HepG2 (cell line): ENCODE data around the gene GCDH. TPM values are rescaled to one million over a fixed set of nuclear protein-coding genes. Genes with fewer than 3 reads are reported as not detected.

Source experiments
- AHDC1 ChIP-seq: sonication (generic); formaldehyde crosslinking; IDR thresholded peaks from 2 replicates; pipeline ENCODE4 v1.5.1; 2020; ENCODE audit warnings: mild to moderate bottlenecking, missing genetic modification reagents, borderline replicate concordance
- ATF7 ChIP-seq, 2 experiments: fragments of 450-650 bp in 1 of 2; sonication (generic) in 1 of 2; formaldehyde crosslinking in 1 of 2; IDR thresholded peaks; 2 replicates each; pipeline versions ENCODE4 v1.4.0 to v1.6.1; 2016 to 2020; ENCODE audit warnings: antibody characterized with exemption in 1 of 2, mild to moderate bottlenecking in 1 of 2, missing genetic modification reagents in 1 of 2
- CSRNP2 ChIP-seq: sonication (generic); formaldehyde crosslinking; conservative IDR thresholded peaks from 2 replicates; pipeline ENCODE4 v1.8.0; 2022; ENCODE audit warnings: low read depth, missing genetic modification reagents
- ESRRA ChIP-seq: sonication (generic); formaldehyde crosslinking; IDR thresholded peaks from 2 replicates; pipeline ENCODE4 v1.5.1; 2020; ENCODE audit warnings: mild to moderate bottlenecking, low read depth, missing genetic modification reagents
- PAXIP1 ChIP-seq: sonication (generic); formaldehyde crosslinking; conservative IDR thresholded peaks from 2 replicates; pipeline ENCODE4 v1.4.0; 2020; ENCODE audit warnings: mild to moderate bottlenecking, missing genetic modification reagents, moderate library complexity
- POLR2AphosphoS2 ChIP-seq: IDR thresholded peaks from 2 replicates; pipeline ENCODE4 v1.6.1; 2011; ENCODE audit warnings: low read depth, low read length, improper control_type of control experiment
- ZBTB20 ChIP-seq: sonication (generic); formaldehyde crosslinking; IDR thresholded peaks from 2 replicates; pipeline ENCODE4 v1.8.1; 2023; ENCODE audit warnings: missing genetic modification reagents, low read depth, mild to moderate bottlenecking, borderline replicate concordance
- ZNF414 ChIP-seq: sonication (generic); formaldehyde crosslinking; IDR thresholded peaks from 2 replicates; pipeline ENCODE4 v1.5.0; 2020; ENCODE audit warnings: missing genetic modification reagents
- ZNF546 ChIP-seq: sonication (generic); formaldehyde crosslinking; conservative IDR thresholded peaks from 2 replicates; pipeline ENCODE4 v1.8.1; 2023; ENCODE audit warnings: mild to moderate bottlenecking, missing genetic modification reagents
- ZNF547 ChIP-seq: sonication (generic); formaldehyde crosslinking; IDR thresholded peaks from 2 replicates; pipeline ENCODE4 v1.5.1; 2020; ENCODE audit warnings: mild to moderate bottlenecking, missing genetic modification reagents
- ZNF766 ChIP-seq: sonication (generic); formaldehyde crosslinking; IDR thresholded peaks from 2 replicates; pipeline ENCODE4 v1.5.0; 2020; ENCODE audit warnings: missing genetic modification reagents, borderline replicate concordance
- ZUFSP ChIP-seq: sonication (generic); formaldehyde crosslinking; IDR thresholded peaks from 2 replicates; pipeline ENCODE4 v1.9.0; 2021; ENCODE audit warnings: missing genetic modification reagents, mild to moderate bottlenecking, borderline replicate concordance
- polyA plus RNA-seq, 8 experiments: library from polyadenylated mRNA; depleted of rRNA in 3 of 8; stranded (reverse) in 7 of 8; unstranded in 1 of 8; fragments of >200 nt; fragmentation: Illumina TruSeq in 4 of 8; extraction: Trizol in 4 of 8; gene quantifications; 2 replicates each; pipeline versions ENCODE4 v1.2.1 to v1.2.3, GENCODE V29; 2011 to 2016; ENCODE audit warnings: low read depth in 4 of 8, missing spikeins in 1 of 8, mixed read lengths in 1 of 8; ENCODE audit not compliant: insufficient read depth in 1 of 8
- total RNA-seq, 5 experiments: library from RNA; depleted of rRNA; stranded (reverse); fragments of >200 nt; fragmentation: Illumina TruSeq; extraction: Trizol; gene quantifications; 2 replicates each; pipeline ENCODE4 v1.2.3, GENCODE V29; 2016; ENCODE audit warnings: low read depth in 1 of 5

The GCDH gene
- total and polyA plus RNA-seq, 2 of the 13 experiments (the other 11 are each of a cell fraction or from before 2014, with no cell fraction given): 15.1 to 38.0 TPM

- TF ChIP-seq PAXIP1 (CRISPR knock-in tag) (peak; percentile 32; the same call in 1 of the 2 replicates), POLR2AphosphoS2 (peak; percentile 92), ZNF414 (CRISPR knock-in tag) (peak; percentile 82; the same call in 1 of the 2 replicates), AHDC1 (CRISPR knock-in tag) (peak; percentile 51), ATF7 (IDR thresholded peaks at IDR 0.05) (peak; percentile 99), ATF7 (CRISPR knock-in tag; IDR thresholded peaks at IDR 0.05) (peak; percentile 84), ZNF766 (peak; percentile 58; the same call in 1 of the 2 replicates), ZBTB20 (CRISPR knock-in tag) (no peak), ESRRA (CRISPR knock-in tag) (no peak), ZNF546 (CRISPR knock-in tag) (0 out of 2 replicates have a peak, but pooled peaks have one; percentile 69), ZUFSP (no peak), CSRNP2 (no peak), ZNF547 (CRISPR knock-in tag) (no peak; the same call in 1 of the 2 replicates)
Observed at GRCh38 chr19:12945479-12946091, 54.6 kb downstream of the GCDH start, which contains the start of gene RAD23A (continued).
